Airway epithelial cell (primary cell): ENCODE measurements around the gene FAM180A. TPM values are rescaled to one million over a fixed set of nuclear protein-coding genes. Genes with fewer than 3 reads are reported as not detected.

Experiments used
- total RNA-seq: library from RNA; depleted of rRNA; stranded (reverse); fragments of >200 nt; gene quantifications from 2 replicates; pipeline ENCODE4 v1.2.3, GENCODE V29; 2015

FAM180A gene
- not detected in 2 replicates for total RNA-seq

GRCh38 chr7:135748770-135749169 lies at the start of gene FAM180A:
Gene FAM180A (minus strand): TSS chr7:135748813. CDS start chr7:135748580, 233 bp downstream.

GRCh38 chr7:135728136-135728669 lies 20.4 kb downstream of the FAM180A start, which contains the start of gene SLC13A4:
Gene SLC13A4 (minus strand): TSS chr7:135728186. CDS start chr7:135727496, 690 bp downstream.

Other genes with a start within 250 kb of the FAM180A start
- 8.5 and 11.5 TPM in 2 replicates for gene CNOT4, start 238.7 kb downstream of the FAM180A start, total RNA-seq
- gene NUP205, start 190.9 kb downstream of the FAM180A start, total RNA-seq = 78.9 and 80.6 TPM in 2 replicates
- 16.7 and 17.2 TPM in 2 replicates for gene STMP1, start 86.3 kb downstream of the FAM180A start, total RNA-seq
- not detected in 2 replicates for gene SLC13A4, start 20.6 kb downstream of the FAM180A start, total RNA-seq
- 106 and 131 TPM in 2 replicates for gene MTPN, start 228.5 kb upstream of the FAM180A start, total RNA-seq